Amniotic epithelial cell (primary cell): ENCODE results near the gene HNRNPUL2.

Experiments used
- DNase-seq: peaks from one replicate; pipeline ENCODE4 v3.0.0-alpha.2; 2010; ENCODE audit warnings: low read depth

HNRNPUL2 gene

GRCh38 chr11:62666259-62666926, 60.9 kb downstream of the HNRNPUL2 start:
- no peak for DNase-seq

GRCh38 chr11:62665599-62666258, 61.5 kb downstream of the HNRNPUL2 start:
- peak; percentile 76 for DNase-seq

- peak; percentile 88 for DNase-seq
Measured at GRCh38 chr11:62665075-62665598, 62.1 kb downstream of the HNRNPUL2 start, which contains the start of the genes C11orf98 and CSKMT. C11orf98 (minus strand) TSS chr11:62665210; CDS start chr11:62665169, 41 bp downstream. CSKMT (plus strand) TSS chr11:62665312; CDS start chr11:62665880, 568 bp downstream.

GRCh38 chr11:62664405-62665074, 62.7 kb downstream of the HNRNPUL2 start:
- DNase-seq = peak; percentile 59
